Astrocyte (in vitro differentiated cells and primary cell): ENCODE data around the gene CCDC63.

Experiments
- CTCF ChIP-seq: IDR thresholded peaks from 2 replicates; pipeline ENCODE4 v1.5.1; 2011; ENCODE audit warnings: low read depth, mild to moderate bottlenecking, inconsistent platforms, low read length, moderate library complexity; ENCODE audit not compliant: insufficient read depth
- EZH2 ChIP-seq: IDR thresholded peaks from 2 replicates; pipeline ENCODE4 v1.6.1; 2012; ENCODE audit warnings: mild to moderate bottlenecking, low read length, inconsistent platforms; ENCODE audit not compliant: insufficient read depth

GRCh38 chr12:110943373-110943772 is 96.6 kb downstream of the CCDC63 start:
- no peak for TF ChIP-seq CTCF
- TF ChIP-seq EZH2 = no peak
